GM19023 (cell line): ENCODE data around the gene GSTM2.
"Not testable (repeated sequence)": the region's sequence is repeated elsewhere in the genome, so short reads cannot be mapped to it uniquely, and the experiment has no call there.

ENCODE experiments used
- ATAC-seq: cut with Tn5 transposase; IDR thresholded peaks from one replicate; pipeline ENCODE4 v1.9.1; 2021; ENCODE audit warnings: mild to moderate bottlenecking, moderate library complexity; ENCODE audit not compliant: unreplicated experiment

The GSTM2 gene

DNA sequence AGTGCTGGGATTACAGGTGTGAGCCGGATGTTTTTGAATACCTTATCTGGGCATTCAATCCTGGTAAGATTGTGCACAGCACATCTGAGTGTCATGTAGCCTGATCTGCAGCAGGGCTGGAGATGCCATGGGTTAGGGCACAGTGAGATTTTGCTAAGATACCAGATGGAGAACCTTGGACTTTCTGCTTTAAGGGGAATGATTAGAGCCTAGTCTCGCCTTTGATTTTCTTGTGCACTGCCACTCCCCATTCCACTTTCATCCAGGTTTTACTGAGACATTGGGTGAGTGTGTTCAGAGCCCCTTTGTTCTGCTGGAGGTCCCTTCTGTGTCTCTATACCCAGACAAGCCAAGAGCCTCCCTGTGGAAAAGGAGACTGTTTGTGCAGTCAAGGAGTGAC lies 6.0 kb downstream of the GSTM2 start:
- ATAC-seq = not testable (repeated sequence)

DNA sequence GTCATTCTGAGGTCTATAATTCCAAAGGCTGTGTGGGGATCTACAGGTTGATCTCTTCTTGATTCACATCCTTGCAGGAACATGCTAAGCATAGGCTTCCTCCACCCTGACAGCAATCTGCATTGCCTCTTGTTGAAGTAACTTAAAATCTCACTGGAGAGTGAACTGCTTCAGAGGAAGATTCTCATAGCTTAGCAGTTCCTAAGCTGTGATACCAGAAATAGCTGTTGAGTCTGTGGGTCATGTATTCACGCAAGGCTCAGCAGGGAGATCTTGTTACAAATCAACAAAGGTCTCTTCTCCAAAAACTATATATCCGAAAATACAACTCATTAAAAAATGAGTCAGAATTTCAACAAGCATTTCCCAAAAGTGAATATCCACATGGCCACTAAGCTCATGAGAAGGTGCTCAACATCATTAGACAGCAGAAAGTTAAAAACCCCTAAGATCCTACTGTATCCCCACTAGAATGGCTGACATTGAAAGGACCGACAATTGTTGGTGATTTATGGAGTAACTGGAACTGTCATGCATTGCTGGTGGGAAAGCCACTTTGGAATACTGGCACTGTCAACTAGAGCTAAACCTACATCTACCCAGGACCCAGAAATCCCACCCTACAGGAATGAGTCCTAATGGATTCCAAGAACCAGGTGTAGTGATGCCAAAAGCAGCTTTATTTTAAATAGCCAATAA lies 9.0 kb downstream of the GSTM2 start:
- not testable (repeated sequence) for ATAC-seq

DNA sequence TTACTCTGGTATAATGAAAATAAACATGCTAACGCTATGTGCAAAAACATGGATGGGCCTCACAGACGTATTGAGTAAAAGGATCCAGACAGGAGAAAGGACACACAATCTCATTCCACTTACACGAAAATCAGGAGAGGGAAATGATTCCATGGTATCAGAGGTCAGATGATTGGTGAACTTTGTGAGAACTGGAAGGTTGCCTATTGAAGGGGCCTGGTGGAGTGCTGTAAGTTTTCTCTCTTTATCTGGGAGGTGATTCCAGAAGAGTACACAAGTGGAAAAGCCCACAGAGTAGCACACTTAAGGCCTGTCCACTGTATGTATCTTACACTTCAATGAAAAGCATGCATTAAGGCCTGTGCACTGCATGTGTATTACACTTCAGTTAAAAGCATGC lies 9.6 kb downstream of the GSTM2 start:
- ATAC-seq = no peak

DNA sequence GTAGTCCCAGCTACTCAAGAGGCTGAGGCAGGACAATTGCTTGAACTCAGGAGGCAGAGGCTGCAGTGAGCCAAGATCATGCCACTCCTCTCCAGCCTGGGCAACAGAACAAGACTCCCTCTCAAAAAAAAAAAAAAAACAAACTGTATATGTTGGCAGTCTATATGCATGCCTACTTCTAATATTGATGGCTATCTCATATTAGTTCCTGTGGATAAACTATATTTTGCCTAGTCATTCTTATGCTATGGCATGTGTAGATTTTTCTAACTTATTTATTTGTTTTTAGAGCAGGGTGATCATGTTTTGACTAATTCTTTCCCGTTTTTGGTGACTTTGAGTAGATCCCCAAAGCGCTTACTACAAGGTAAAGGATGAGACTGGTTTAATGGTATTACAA lies 10.8 kb downstream of the GSTM2 start:
- not testable (repeated sequence) for ATAC-seq

DNA sequence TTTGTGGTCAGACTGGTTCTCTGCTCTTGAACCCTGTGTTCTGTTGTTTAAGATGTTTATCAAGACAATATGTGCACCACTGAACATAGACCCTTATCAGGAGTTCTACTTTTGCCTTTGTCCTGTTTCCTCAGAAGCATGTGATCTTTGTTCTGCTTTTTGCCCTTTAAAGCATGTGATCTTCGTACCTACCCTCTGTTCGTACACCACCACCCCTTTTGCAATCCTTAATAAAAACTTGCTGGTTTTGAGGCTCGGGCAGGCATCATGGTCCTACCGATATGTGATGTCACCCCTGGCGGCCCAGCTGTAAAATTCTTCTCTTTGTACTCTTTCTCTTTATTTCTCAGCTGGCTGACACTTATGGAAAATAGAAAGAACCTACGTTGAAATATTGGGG lies 16.9 kb downstream of the GSTM2 start:
- not testable (repeated sequence) for ATAC-seq

DNA sequence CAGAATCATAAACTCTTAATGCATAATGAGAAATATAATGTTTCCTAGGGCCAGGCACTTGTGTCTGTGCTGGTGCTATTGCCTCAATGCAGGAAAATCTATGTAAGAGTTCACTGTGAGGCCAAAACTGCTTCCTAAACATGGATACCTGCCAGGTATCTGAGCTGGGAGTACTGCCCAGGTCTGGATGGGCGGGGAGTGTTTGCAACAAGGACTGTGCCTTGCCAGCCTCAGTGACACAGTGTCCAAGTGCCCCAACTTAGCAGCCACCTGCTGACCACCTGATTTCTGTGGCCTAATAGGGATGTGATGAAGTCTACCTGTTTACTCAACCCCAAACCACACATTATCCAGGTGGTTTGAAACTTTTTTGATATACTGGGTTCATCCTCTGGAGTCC lies 17.5 kb downstream of the GSTM2 start:
- not testable (repeated sequence) for ATAC-seq

DNA sequence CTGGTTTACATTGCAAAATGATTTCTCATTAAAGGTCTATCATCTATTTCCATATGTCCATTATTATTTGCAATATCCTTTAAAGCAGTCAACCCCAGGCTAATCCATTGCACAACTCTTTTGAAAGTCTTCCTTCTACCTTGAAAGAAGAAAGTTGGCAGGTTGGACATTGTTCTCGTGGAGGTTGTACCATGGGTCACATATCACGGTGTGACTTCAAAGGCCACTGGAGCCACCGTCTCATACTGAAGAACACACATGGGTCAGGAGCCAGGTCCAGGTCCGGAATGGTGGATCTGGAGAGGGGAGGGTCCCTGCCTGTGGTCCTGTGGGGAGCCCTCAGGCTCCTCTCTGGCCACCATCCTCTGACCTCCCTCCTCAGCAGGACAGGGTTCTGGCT lies 18.0 kb downstream of the GSTM2 start:
- not testable (repeated sequence) for ATAC-seq

DNA sequence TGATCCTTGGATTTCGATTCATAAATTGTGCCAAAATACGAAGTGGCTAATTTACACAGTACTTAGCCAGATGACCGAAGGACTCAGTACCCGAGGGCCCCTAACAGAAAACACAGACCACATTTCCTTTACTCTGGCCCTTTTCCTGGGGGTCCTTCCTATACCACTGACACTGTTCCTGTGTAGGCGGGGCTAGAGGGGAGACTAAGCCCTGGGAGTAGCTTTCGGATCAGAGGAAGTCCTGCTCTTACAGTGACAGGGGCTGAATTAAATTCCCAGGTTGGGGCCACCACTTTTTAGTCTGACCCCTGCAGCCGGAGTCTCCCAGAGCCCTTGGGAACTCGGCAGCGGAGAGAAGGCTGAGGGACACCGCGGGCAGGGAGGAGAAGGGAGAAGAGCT lies 19.3 kb downstream of the GSTM2 start:
- ATAC-seq = not testable (repeated sequence)

DNA sequence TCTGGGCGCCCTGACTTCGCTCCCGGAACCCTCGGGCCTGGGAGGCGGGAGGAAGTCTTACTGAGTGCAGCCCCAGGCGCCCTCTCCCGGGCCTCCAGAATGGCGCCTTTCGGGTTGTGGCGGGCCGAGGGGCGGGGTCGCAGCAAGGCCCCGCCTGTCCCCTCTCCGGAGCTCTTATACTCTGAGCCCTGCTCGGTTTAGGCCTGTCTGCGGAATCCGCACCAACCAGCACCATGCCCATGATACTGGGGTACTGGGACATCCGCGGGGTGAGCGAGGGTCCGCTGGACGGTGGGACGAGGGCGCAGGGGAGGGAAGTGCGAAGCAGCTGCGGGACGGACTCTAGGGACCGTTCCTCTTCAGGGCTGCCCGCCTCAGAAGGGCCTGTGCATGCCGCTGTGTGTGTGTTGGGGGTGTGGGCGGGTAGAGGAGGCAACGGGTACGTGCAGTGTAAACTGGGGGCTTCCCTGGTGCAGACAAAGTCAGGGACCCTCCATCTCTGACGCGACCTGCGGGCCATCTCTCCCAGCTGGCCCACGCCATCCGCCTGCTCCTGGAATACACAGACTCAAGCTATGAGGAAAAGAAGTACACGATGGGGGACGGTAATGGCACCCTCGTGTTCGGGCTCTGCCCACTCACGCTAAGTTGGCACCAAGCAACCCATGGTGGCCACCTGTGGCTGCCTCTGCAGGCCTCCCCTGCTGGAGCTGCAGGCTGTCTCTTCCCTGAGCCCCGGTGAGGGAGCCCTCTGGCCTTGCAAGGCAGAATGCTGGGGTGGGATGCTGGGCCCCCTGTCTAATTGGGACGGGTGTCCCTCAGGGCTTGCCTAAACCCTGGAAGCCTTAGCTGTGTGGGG lies 20.0 kb downstream of the GSTM2 start, which contains the start of gene GSTM1:
Gene GSTM1, plus strand, starts transcription at position 177 of the 859 bp plus-strand sequence. Its CDS starts 57 bp downstream, at position 234.
- ATAC-seq = no peak

DNA sequence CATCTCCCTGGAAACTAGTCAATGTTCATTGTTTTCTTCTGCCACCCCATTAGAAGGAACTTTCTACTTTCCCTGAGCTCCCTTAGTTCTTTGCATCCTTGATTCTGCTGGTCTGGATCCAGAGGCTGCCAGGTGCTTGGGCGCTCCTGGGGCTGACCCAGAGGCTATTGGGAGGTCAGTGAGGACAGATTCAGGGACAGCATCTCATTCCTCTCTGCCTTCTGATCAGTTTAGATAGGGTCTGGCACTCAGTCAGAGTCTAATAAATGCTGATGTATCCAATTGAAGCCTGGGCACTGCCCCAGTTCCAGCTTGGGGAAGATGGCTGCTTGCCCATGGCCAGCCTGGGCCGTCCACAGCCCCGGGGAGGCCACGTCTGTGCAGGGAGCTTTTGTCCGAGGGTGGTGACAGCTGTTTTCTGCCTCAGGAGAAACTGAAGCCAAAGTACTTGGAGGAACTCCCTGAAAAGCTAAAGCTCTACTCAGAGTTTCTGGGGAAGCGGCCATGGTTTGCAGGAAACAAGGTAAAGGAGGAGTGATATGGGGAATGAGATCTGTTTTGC lies 22.1 kb downstream of the GSTM2 start:
- no peak for ATAC-seq

DNA sequence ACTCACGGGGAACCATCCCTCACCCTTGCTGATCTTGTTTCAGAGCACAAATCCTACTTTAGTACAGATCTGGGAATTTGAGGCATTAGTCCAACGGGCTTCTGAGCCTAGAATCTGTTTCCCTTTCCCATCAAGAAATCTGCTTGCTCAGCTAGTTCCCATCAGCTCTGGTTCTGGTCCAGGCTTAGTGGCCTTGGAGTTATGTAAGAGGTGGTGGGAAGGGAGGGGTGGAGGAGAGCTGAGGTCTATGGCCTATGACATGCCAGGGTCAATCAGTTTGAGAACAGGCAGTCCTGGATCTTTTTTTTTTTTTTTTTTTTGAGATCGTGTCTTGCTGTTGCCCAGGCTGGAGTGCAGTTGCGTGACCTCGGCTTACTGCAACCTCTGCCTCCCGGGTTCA lies 23.9 kb downstream of the GSTM2 start:
- no peak for ATAC-seq

DNA sequence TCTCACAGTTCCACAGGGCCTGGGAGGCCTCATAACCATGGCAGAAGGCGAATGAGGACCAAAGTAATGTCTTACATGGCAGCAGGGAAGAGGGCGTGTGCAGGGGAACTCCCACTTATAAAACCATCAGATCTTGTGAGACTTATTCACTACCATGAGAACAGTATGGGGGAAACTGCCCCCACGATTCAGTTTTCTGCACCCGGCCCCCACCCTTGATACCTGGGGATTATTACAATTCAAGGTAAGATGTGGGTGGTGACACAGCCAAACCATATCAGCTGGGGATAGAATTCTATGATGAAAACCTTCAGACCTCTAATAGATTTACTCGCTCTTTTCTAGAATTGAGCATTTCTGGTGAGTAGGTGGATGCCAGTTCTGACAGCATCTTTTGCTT lies 26.5 kb downstream of the GSTM2 start:
- not testable (repeated sequence) for ATAC-seq

DNA sequence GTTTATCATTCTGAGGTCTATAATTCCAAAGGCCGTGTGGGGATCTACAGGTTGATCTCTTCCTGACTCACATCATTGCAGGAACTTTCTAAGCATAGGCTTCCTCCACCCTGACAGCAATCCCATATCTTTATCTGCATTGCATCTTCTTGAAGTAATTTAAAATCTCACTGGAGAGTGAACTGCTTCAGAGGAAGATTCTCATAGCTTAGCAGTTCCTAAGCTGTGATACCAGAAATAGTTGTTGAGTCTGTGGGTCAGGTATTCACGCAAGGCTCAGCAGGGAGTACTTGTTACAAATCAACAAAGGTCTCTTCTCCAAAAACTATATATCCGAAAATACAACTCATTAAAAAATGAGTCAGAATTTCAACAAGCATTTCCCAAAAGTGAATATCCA lies 27.3 kb downstream of the GSTM2 start:
- not testable (repeated sequence) for ATAC-seq

DNA sequence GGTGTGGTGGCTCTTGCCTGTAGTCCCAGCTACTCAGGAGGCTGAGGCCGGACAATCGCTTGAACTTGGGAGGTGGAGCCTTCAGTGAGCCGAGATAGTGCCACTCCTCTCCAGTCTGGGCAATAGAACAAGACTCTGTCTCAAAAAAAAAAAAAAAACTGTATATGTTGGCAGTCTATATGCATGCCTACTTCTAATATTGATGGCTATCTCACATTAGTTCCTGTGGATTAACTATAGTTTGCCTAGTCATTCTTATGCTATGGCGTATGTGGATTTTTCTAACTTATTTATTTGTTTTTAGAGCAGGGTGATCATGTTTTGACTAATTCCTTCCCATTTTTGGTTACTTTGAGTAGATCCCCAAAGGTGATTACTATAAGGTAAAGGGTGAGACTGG lies 29.2 kb downstream of the GSTM2 start:
- no peak for ATAC-seq

DNA sequence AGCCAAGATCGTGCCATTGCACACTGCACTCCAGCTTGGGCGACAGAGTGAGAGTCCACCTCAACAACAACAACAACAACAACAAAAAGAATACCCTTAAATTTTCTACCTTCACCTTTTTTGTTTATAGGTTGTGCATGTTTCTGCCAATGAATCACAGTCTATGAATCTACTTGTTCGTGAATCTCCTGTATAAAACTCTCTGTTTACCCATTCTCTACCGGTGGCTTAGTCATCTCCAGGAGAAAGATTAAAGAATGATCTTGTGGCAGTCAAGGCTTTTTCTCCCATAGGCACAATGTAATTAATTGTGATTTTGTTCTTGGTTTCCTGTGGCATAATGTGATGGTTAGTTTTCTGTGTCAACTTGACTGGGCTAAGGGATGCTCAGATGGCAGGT lies 30.0 kb downstream of the GSTM2 start:
- ATAC-seq = not testable (repeated sequence)

DNA sequence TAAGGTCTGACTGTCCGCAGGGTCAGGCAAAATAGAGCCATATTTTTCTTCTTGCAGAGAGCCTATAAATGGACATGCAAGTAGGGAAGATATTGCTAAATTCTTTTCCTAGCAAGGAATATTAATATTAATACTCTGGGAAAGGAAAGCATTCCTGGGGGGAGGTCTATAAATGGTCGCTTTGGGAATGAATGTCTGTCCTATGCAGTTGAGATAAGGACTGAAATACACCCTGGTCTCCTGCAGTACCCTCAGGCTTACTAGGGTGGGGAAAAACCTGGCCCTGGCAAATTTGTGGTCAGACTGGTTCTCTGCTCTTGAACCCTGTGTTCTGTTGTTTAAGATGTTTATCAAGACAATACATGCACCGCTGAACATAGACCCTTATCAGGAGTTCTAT lies 35.1 kb downstream of the GSTM2 start:
- not testable (repeated sequence) for ATAC-seq

DNA sequence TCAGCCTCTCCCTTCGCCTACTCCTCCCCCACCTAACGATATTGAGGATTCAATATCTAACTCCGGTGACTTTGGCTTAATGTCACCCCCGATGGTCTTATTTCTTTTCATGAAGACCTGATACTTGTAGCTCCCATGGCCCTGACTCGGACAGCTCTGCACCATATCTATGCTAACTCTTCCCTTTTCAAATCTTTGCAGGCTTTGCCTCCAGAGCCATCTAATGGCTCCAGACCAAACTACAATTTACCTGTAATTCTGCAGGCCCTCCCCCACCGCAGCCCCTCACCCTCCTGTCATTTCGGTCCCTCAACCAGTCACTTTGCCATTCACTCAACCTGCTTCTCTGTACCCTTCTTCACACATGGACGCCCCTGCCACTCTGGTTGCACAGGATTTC lies 36.3 kb downstream of the GSTM2 start:
- no peak for ATAC-seq

DNA sequence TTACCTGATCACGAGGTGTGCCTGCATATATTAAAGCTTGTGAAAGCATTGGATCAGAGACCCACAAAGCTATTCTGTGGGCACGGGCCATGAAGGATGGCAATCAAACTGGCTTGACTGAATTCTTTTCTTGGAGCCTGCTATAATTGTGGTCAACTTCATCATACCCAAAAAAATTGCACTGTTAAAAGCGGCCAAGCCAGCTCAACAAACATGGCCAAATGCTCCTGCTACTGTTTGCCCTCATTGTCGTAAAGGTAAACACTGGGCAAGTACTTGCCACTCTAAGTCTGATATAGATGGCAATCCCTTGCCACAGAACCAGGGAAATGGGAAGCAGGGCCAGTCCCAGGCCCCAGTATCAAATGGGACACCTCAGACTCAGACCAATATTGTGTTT lies 37.6 kb downstream of the GSTM2 start:
- ATAC-seq = no peak

DNA sequence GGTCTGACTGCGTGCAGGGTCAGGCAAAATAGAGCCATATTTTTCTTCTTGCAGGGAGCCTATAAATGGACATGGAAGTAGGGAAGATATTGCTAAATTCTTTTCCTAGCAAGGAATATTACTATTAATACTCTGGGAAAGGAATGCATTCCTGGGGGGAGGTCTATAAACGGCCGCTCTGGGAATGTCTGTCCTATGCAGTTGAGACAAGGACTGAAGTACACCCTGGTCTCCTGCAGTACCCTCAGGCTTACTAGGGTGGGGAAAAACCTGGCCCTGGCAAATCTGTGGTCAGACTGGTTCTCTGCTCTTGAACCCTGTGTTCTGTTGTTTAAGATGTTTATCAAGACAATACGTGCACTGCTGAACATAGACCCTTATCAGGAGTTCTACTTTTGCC lies 41.1 kb downstream of the GSTM2 start:
- ATAC-seq = not testable (repeated sequence)

DNA sequence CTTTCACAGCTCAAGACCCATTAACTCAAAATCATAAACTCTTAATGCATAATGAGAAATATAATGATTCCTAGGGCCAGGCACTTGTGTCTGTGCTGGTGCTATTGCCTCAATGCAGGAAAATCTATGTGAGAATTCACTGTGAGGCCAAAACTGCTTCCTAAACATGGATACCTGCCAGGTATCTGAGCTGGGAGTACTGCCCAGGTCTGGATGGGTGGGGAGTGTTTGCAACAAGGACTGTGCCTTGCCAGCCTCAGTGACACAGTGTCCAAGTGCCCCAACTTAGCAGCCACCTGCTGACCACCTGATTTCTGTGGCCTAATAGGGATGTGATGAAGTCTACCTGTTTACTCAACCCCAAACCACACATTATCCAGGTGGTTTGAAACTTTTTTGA lies 42.0 kb downstream of the GSTM2 start:
- not testable (repeated sequence) for ATAC-seq

DNA sequence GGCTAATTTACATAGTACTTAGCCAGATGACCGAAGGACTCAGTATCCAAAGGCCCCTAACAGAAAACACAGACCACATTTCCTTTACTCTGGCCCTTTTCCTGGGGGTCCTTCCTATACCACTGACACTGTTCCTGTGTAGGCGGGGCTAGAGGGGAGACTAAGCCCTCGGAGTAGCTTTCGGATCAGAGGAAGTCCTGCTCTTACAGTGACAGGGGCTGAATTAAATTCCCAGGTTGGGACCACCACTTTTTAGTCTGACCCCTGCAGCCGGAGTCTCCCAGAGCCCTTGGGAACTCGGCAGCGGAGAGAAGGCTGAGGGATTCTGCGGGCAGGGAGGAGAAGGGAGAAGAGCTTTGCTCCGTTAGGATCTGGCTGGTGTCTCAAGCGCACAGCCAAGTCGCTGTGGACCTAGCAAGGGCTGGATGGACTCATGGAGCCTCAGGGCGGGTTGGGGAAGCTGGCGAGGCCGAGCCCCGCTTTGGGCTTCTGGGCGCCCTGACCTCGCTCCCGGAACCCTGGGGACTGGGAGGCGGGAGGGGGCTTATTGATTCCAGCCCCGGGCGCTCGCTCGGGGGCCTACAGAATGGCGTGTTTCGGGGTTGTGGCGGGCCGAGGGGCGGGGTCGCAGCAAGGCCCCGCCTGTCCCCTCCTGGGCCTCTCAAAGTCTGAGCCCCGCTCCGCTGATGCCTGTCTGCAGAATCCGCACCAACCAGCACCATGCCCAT lies 43.9 kb downstream of the GSTM2 start, which contains the start of gene GSTM5:
Gene GSTM5, plus strand, starts transcription at position 659 of the 728 bp plus-strand sequence. Its CDS starts 62 bp downstream, at position 721.
- ATAC-seq = not testable (repeated sequence)
